Muscle of back (tissue), 11 donors: Measurements from ENCODE around the gene SELENOH. TPM values are rescaled to one million over a fixed set of nuclear protein-coding genes. Genes with fewer than 3 reads are reported as not detected.
A peak's percentile ranks its signal among the peaks of the same experiment; 100 is the strongest.

Experiments
- DNase-seq, 3 donors: peaks; one replicate each; pipeline versions ENCODE4 v3.0.0 to v3.0.0-alpha.2; 2013
- polyA plus RNA-seq, 10 donors: library from polyadenylated mRNA; unstranded; fragments of 120-200 nt; gene quantifications; one replicate each; pipeline ENCODE4 v1.2.1, GENCODE V29; 2013; ENCODE audit not compliant: insufficient read length in 10 of 10

Gene SELENOH
- polyA plus RNA-seq, 10 donors: 56.5 to 90.1 (median 69.9) TPM

DNA sequence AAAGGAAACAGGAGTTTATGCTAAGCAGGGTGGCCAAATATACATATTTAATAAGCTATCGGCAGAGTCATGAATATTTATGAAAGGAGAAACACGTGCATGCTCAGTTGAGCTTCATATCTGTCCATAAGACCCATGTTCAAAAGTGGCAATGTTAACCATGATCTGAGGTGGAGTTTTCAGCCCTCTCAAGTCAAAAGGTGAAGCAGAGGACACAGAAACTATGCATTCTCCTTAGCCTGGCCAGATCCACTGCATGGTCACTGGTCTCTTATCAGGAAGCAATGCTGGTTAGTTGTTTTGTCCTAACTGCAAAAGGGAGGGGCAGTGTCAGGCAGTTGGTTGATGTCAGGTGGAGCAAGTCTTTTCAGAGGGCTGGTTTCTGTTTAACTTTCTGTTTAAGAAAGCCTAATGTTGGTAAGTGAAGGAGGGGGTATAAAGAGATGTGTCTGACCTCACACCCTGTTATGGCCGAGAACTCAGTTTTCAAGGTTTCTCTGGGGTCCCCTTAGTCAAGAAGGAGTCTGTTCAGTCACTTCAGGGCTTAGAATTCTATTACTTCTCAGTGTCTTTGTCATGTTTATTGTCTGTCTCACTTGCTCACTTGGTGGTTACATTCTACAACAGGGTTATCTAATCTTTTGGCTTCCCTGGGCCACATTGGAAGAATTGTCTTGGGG, 5.5 kb upstream of the SELENOH start:
- no peak for DNase-seq

DNA sequence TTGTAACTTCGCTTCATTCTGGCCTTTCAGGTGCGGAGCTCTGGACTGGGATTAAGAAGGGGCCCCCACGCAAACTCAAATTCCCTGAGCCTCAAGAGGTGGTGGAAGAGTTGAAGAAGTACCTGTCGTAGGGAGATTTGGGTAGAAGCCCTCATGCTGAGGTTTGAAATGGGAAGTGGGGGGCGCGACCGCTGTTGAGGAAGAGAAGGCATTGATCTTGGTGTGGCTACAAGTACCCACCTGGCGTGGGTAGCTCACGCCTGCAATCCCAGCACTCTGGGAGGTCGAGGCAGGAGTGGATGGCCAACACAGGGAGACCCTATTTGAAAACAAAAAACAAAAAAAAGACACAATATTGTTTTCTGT, 779 bp downstream of the SELENOH start:
- no peak for DNase-seq

DNA sequence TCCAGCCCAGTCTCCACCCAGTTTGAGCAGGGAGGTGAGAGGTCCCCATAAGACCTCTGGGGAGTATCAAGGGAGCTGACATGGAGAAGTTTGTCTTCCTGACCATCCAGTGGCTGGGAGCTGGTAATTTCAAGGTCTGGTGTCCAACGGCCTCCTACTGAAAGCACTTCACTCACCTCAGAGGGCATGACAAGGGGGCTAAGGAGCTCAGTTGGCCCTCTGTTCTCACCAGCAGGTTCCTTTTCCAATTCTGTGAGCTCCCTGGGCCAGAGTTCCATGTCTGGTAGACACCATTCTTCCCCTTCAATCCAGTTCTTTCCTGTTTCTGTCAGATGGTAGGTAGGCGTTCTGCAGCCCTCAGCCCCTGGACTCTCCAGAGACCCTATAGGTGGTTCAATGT, 3.1 kb downstream of the SELENOH start:
- no peak for DNase-seq

DNA sequence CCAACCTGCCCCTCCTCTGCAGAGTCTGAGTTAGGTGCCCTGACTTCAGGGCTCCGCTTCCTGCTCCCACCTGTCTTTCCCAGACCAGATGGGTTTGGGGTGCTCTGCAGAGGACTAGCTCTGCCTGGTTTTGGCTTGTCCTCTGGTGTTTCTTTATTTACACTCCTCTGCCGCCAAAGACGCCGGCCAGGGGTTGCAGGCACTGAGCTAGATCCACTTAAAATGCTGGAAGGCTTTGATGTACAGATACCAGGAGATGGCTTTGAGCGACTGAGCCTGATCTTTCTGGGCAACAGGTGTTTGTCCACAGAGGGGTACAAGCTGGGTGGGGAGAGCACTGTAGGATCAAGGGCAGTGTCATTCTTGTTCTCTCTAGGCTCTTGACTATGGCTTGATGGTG, 3.9 kb downstream of the SELENOH start:
- no peak for DNase-seq

- DNase-seq: no peak
Observed at GRCh38 chr11:57746920-57747319, 5.6 kb downstream of the SELENOH start.

- DNase-seq: no peak
Observed at GRCh38 chr11:57751176-57751575, 9.9 kb downstream of the SELENOH start.

- DNase-seq: peak in 1 of 3 donors; percentile 28
Observed at GRCh38 chr11:57751676-57752253, 10.5 kb downstream of the SELENOH start, which contains the start of gene BTBD18. BTBD18 (minus strand) TSS chr11:57751819; CDS start chr11:57751188, 631 bp downstream.

GRCh38 chr11:57752954-57753353, 11.7 kb downstream of the SELENOH start:
- DNase-seq: no peak

GRCh38 chr11:57758174-57758573, 16.9 kb downstream of the SELENOH start:
- DNase-seq: no peak

DNA sequence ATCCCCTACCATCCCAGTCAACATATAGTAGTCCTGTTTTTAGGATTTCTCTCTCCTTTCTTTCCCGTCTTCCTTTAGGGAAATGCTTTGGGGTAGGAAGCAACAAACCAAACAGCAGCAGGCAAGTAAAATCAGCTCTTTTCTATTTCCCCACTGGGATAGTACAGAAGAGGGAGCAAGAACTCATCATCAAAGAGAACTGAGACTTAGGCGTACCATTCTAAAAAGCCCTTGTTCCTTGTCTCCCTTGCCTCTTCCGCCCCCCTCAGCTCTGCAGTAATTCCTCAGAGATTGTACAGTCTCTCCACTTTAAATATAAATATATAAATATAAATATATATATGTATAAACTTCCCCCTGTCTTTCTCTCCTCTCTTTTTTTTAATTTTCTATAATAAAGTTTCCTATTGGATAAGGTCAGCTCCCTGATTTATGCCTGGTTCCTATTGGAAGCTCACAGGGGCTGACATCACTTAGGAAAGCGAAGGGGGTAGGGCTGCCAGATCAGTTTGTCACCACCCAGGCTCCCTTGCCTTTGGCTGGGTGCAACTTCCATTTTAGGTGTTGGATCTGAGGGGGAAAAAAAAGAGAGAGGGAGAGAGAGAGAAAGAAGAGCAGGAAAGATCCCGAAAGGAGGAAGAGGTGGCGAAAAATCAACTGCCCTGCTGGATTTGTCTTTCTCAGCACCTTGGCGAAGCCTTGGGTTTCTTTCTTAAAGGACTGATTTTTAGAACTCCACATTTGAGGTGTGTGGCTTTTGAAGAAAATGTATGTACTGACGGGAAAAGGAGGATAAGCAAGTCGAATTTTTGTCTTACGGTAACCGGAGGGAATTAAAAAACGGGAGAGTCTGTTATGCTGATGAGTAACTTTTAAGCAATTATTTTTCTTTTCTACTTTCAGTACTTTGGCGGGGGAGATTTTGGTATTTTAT, 20.3 kb downstream of the SELENOH start, which contains the start of gene CTNND1:
Gene CTNND1 (plus strand): TSS at position 502 of the 934 bp plus-strand sequence. CDS start 29,677 bp downstream, outside the sequence.
- peak; percentile 97 to 98 (median 98) for DNase-seq

GRCh38 chr11:57762235-57762861, 21.1 kb downstream of the SELENOH start:
- DNase-seq: peak in 2 of 3 donors; percentile 49 to 77

DNA sequence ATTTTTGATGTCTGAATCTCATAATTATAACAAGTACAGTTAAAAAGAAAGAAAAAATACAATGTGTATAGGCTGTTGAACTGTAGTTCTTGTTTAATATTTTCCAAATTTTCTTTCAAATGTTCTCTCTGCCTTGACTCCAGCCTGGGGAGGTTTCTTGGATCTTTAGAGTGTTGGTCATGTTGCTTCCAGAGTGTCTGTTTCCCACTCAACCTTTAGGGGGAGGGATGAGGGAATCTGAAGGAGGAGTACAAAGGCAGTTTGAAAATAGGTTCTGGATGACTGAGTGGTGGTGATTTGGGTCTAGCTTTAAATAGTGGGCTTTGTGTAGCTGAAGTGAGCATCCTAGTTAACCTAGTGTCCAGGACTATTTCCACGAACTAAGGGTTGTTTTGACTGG, 22.3 kb downstream of the SELENOH start:
- DNase-seq: peak in 2 of 3 donors; percentile 59 to 75

DNA sequence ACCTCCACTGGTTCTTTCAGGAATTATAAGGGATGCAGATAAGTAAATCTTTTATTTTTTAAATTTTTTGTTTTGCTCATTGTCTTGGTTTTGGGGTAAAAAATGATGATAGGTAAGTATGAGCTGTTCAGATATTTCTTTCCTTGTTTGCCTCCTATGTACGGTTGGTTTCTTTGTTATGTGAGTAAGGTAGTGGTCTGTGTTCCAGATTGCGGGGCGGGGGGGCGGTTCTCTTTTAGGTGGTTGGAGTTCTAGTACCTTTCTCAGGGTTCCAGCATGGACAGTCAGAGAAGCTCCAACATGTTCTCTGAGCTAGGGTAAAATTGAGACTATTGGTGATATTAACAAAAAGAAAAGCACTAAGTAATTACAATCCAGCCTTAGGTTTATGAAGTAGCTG, 22.7 kb downstream of the SELENOH start:
- DNase-seq: no peak

DNA sequence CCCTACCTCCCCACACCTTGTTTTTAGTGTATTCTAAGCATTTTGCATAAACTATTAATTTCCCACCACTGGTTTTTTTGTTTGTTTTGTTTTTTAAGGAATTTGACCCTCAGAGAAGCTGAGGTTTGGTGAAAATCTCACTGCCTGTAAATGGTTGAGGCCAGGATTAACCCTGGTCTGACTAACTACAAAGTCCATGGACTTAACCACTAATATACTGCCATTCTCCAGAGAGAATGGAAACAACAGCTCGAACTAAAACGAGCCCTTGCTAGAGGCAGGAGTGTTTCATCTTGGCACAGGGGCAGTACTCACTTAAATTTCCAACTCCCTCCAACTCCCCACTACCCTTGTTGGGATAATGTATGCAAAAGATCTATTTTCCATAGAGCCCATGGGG, 23.3 kb downstream of the SELENOH start:
- no peak for DNase-seq

GRCh38 chr11:57764972-57765371, 23.7 kb downstream of the SELENOH start:
- no peak for DNase-seq

GRCh38 chr11:57770793-57771192, 29.5 kb downstream of the SELENOH start:
- no peak for DNase-seq

GRCh38 chr11:57771365-57771764, 30.1 kb downstream of the SELENOH start:
- DNase-seq: no peak

DNA sequence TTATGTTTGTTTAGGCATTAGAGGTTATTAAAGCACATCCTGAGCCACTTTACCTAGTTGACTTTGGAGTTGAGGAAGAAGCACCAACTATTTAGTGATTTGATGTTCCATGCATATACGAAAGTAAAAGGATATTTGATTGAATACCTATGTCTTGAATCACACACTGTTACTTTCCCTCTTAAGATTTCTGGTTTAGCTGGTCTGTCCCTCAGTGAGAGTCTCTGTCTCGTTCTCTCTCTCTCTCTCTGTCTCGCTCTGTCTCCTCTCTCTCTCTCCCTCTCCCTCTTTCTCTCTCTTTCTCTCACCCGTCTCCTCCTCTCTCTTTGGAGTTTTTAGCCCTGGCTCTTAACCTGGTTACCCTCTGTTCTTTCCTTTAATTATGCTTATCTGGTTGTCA, 31.3 kb downstream of the SELENOH start:
- no peak for DNase-seq

DNA sequence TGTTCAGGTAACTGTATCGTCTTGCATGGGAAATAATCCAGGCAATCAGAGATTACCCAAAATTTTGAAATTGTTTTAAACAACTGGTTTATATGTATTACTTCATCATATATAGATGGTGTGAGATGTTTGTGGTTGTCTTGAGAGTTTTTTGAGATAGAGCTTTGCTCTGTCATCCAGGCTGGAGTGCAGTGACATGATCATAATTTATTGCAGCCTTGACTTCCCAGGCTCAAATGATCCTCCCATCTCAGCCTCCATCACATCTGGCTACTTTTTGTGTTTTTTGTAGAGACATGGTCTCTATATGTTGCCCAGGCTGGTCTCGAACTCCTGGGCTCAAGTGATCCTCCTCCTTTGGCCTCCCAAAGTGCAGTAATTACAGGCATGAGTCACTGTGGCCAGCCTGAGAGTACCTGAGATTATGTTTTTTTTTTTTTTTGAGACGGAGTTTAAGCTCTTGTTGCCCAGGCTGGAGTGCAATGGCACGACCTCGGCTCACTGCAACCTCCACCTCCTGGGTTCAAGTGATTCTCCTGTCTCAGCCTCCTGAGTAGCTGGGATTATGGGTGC, 31.8 kb downstream of the SELENOH start:
- DNase-seq: no peak

- DNase-seq: peak in 1 of 3 donors; percentile 54
Observed at GRCh38 chr11:57775491-57775890, 34.2 kb downstream of the SELENOH start.

DNA sequence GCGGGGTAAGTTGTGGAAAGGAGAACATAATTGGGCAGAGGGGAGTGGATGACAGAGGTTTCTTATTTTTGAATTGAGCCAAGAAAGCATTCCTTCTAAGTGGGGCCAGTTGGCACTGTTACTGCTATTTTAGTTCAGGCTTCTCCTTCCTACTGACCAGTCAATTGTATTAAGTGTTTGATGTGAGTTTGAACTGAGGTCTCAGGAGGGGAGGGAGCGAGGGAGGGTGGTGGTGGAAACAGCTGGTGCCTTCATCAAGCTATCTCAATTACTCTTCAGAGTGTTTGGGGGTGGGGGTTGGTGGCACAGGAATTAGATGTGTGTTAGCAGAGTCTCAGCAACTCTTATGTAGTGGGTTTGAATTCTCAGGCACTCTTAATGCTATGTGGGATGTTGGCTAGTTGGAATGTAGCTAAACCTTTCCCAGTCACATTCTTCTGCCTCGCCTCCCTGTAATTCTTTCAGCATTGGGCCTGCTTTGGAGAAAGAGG, 34.8 kb downstream of the SELENOH start:
- DNase-seq: peak in 2 of 3 donors; percentile 63
